Measurements from ENCODE around the gene DOP1B.

DNA sequence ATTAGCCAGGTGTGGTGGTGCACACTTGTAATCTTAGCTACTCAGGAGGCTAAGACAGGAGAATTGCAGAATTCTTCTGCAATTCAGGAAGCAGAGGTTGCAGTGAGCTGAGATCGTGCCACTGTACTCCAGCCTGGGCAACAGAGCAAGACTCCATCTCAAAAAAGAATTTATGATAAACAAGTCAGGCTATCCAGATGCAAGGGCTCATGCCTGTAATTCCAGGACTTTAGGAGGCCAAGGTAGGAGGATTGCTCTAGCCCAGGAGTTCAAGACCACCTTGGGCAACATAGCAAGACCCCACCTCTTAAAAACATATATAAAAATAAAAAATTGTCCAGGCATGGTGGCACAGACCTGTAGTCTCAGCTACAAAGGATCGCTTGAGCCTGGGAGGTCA lies 32.2 kb upstream of the DOP1B start:
- TF ChIP-seq, protein P1, sequence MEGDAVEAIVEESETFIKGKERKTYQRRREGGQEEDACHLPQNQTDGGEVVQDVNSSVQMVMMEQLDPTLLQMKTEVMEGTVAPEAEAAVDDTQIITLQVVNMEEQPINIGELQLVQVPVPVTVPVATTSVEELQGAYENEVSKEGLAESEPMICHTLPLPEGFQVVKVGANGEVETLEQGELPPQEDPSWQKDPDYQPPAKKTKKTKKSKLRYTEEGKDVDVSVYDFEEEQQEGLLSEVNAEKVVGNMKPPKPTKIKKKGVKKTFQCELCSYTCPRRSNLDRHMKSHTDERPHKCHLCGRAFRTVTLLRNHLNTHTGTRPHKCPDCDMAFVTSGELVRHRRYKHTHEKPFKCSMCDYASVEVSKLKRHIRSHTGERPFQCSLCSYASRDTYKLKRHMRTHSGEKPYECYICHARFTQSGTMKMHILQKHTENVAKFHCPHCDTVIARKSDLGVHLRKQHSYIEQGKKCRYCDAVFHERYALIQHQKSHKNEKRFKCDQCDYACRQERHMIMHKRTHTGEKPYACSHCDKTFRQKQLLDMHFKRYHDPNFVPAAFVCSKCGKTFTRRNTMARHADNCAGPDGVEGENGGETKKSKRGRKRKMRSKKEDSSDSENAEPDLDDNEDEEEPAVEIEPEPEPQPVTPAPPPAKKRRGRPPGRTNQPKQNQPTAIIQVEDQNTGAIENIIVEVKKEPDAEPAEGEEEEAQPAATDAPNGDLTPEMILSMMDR (IDR thresholded peaks at IDR 0.05), result no peak
- TF ChIP-seq POLR2A (IDR thresholded peaks at IDR 0.05), result no peak

All from heart left ventricle (tissue), 13 donors.